ENCODE measurements around the gene GAS1. TPM values are rescaled to one million over a fixed set of nuclear protein-coding genes. Genes with fewer than 3 reads are reported as not detected.

The GAS1 gene
- total RNA-seq, 2 donors from 2014 or later, result 4.8 to 6.7 TPM

- Histone ChIP-seq H3K4me1 (ENCODE audit: control insufficient read depth, insufficient read depth, low read length) (peaks cover 7% of the 10 kb centered on the region), H3K9ac (ENCODE audit: extremely low read depth, low read length, poor library complexity, severe bottlenecking) (no peak overlapping the region), H3K36me3 (ENCODE audit: control insufficient read depth, insufficient read depth, low read length) (no peaks in the 10 kb centered on the region), H3K4me3 (ENCODE audit: low read length) (no peak overlapping the region), H3K27ac (ENCODE audit: low read depth, low read length) (no peak overlapping the region), H3K9me3 (ENCODE audit: control insufficient read depth, low read length) (no peaks in the 10 kb centered on the region), H3K27me3 (ENCODE audit: control insufficient read depth, insufficient read depth, low read length, poor library complexity, severe bottlenecking) (no peaks in the 10 kb centered on the region)
- H3K4me3 Mint-ChIP-seq, result no peak overlapping the region
- H3K4me1 Mint-ChIP-seq, result peaks cover 10% of the 10 kb centered on the region
- no peak for TF ChIP-seq CTCF (conservative IDR thresholded peaks at IDR 0.05)
- 81 to 83% methylated on average over 3 to 5 of the region's 6 CpGs for WGBS, 2 experiments (ENCODE audit: insufficient coverage in 1 of 2, insufficient read length in 1 of 2)
- no peak overlapping the region for H3K27ac Mint-ChIP-seq
- no peaks in the 10 kb centered on the region for H3K9me3 Mint-ChIP-seq
- H3K27me3 Mint-ChIP-seq (ENCODE audit: insufficient read depth), result peaks cover 16% of the 10 kb centered on the region
- H3K36me3 Mint-ChIP-seq (ENCODE audit: low read depth), result no peaks in the 10 kb centered on the region
- no peak for DNase-seq
Measured at GRCh38 chr9:86978922-86979474, 31.7 kb upstream of the GAS1 start.

- H3K36me3 ChIP-seq (ENCODE audit: control insufficient read depth, insufficient read depth, low read length), result no peaks in the 10 kb centered on the region
- 95 to 100% methylated on average over 2 of the region's 2 CpGs for WGBS, 2 experiments (ENCODE audit: insufficient coverage in 1 of 2, insufficient read length in 1 of 2)
- TF ChIP-seq CTCF (conservative IDR thresholded peaks at IDR 0.05), result no peak
- no peak overlapping the region for H3K4me3 ChIP-seq (ENCODE audit: low read length)
- peaks cover 10% of the 10 kb centered on the region for H3K4me1 Mint-ChIP-seq
- DNase-seq, result no peak
- no peak overlapping the region for H3K27ac Mint-ChIP-seq
- no peak overlapping the region for H3K4me3 Mint-ChIP-seq
- peaks cover 7% of the 10 kb centered on the region for H3K4me1 ChIP-seq (ENCODE audit: control insufficient read depth, insufficient read depth, low read length)
- H3K9me3 ChIP-seq (ENCODE audit: control insufficient read depth, low read length), result no peaks in the 10 kb centered on the region
- H3K9ac ChIP-seq (ENCODE audit: extremely low read depth, low read length, poor library complexity, severe bottlenecking), result no peak overlapping the region
- H3K27me3 Mint-ChIP-seq (ENCODE audit: insufficient read depth), result peaks cover 20% of the 10 kb centered on the region
- no peaks in the 10 kb centered on the region for H3K36me3 Mint-ChIP-seq (ENCODE audit: low read depth)
- H3K9me3 Mint-ChIP-seq, result no peaks in the 10 kb centered on the region
- H3K27ac ChIP-seq (ENCODE audit: low read depth, low read length), result no peak overlapping the region
- H3K27me3 ChIP-seq (ENCODE audit: control insufficient read depth, insufficient read depth, low read length, poor library complexity, severe bottlenecking), result no peaks in the 10 kb centered on the region
Measured at GRCh38 chr9:86978413-86978812, 31.1 kb upstream of the GAS1 start.

- no peaks in the 10 kb centered on the region for H3K27me3 ChIP-seq (ENCODE audit: control insufficient read depth, insufficient read depth, low read length, poor library complexity, severe bottlenecking)
- DNase-seq, result no peak
- H3K9ac ChIP-seq (ENCODE audit: extremely low read depth, low read length, poor library complexity, severe bottlenecking), result no peak overlapping the region
- H3K4me3 ChIP-seq (ENCODE audit: low read length), result no peak overlapping the region
- Mint-ChIP-seq H3K4me3 (no peak overlapping the region), H3K9me3 (no peaks in the 10 kb centered on the region), H3K27me3 (ENCODE audit: insufficient read depth) (peaks cover 22% of the 10 kb centered on the region), H3K4me1 (peaks cover 6% of the 10 kb centered on the region), H3K36me3 (ENCODE audit: low read depth) (no peaks in the 10 kb centered on the region), H3K27ac (no peak overlapping the region)
- no peak for TF ChIP-seq CTCF (conservative IDR thresholded peaks at IDR 0.05)
- peaks cover 7% of the 10 kb centered on the region for H3K4me1 ChIP-seq (ENCODE audit: control insufficient read depth, insufficient read depth, low read length)
- H3K9me3 ChIP-seq (ENCODE audit: control insufficient read depth, low read length), result no peaks in the 10 kb centered on the region
- H3K27ac ChIP-seq (ENCODE audit: low read depth, low read length), result no peak overlapping the region
- 86 to 93% methylated on average over 1 to 4 of the region's 4 CpGs for WGBS, 2 experiments (ENCODE audit: insufficient coverage in 1 of 2, insufficient read length in 1 of 2)
- H3K36me3 ChIP-seq (ENCODE audit: control insufficient read depth, insufficient read depth, low read length), result no peaks in the 10 kb centered on the region
Measured at GRCh38 chr9:86977205-86977835, 30.0 kb upstream of the GAS1 start.
